Activated CD8-positive, alpha-beta T cell treated with anti-CD3 and anti-CD28 coated beads for 36 hours (primary cell): ENCODE data around the gene RHOD. TPM values are rescaled to one million over a fixed set of nuclear protein-coding genes. Genes with fewer than 3 reads are reported as not detected.

Experiments used
- ATAC-seq: fragments of 200-7000 bp; cut with Tn5 transposase; one replicate; pipeline ENCODE4 v1.10.0; 2021; ENCODE audit warnings: mild to moderate bottlenecking, moderate library complexity
- CTCF ChIA-PET: fragments of 350-600 bp; sonication (Branson Sonifier 250); formaldehyde crosslinking; loops from one replicate; lab custom pipeline; 2021; ENCODE audit warnings: antibody characterized with exemption; lab: Charles Lee
- POLR2A ChIA-PET: fragments of 350-600 bp; sonication (Branson Sonifier 250); formaldehyde crosslinking; loops from one replicate; lab custom pipeline; 2021; ENCODE audit warnings: antibody characterized with exemption; lab: Charles Lee
- DNase-seq: peaks from one replicate; pipeline ENCODE4 v3.0.0-alpha.2; 2020
- H3K27ac Mint-ChIP-seq: one replicate; pipeline ENCODE4 v1.8.0; 2021; ENCODE audit warnings: mild to moderate bottlenecking, mixed read lengths
- H3K27me3 Mint-ChIP-seq: one replicate; pipeline ENCODE4 v1.8.0; 2021; ENCODE audit warnings: mixed read lengths
- H3K36me3 Mint-ChIP-seq: one replicate; pipeline ENCODE4 v1.8.0; 2021; ENCODE audit warnings: low read depth, mixed read lengths
- H3K4me1 Mint-ChIP-seq: one replicate; pipeline ENCODE4 v1.8.0; 2021; ENCODE audit warnings: low read depth, mixed read lengths
- H3K4me3 Mint-ChIP-seq: one replicate; pipeline ENCODE4 v1.8.0; 2021; ENCODE audit warnings: mild to moderate bottlenecking, moderate library complexity, mixed read lengths
- H3K9me3 Mint-ChIP-seq: one replicate; pipeline ENCODE4 v1.8.0; 2021; ENCODE audit warnings: mixed read lengths
- intact Hi-C: fragments of 100-400 bp; cut with micrococcal nuclease; formaldehyde crosslinking; loops from one replicate; pipeline ENCODE4 v1.10.0; 2022
- total RNA-seq, 2 experiments: library from RNA; stranded (reverse); gene quantifications; one replicate each; pipeline ENCODE4 v1.2.3, GENCODE V29; 2021
- TF ChIP-seq, protein P1 (sequence below): fragments of 200-600 bp; IDR thresholded peaks from one replicate; pipeline ENCODE4 v1.8.0; 2022; ENCODE audit warnings: antibody characterized with exemption, mild to moderate bottlenecking

Gene RHOD
- total RNA-seq, 2 experiments from 2014 or later = 0.56 TPM; not detected in 1

DNA sequence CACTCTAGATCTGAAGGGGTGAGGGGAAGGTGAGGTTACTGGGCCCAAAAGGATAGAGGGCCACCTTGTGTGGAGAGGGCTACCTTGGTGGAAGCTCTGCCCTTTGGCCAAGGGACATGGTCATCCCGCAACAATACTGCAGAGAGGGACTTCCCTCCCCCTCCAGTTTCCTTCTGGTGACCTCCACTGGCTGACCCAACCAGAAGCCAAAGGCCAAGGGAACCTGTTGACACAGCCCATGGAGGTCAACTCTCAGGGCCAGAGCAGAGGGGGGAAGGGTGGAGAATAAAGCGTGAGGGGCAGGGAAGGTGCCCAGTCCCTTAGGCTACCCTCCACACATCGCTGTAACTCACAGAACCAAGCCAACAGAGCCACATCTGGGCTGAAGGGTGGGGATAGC is 15.0 kb upstream of the RHOD start:
- no peak for ATAC-seq
- no peak overlapping the region for H3K4me3 Mint-ChIP-seq
- intact Hi-C loops = no loop called here
- H3K9me3 Mint-ChIP-seq = no peaks in the 10 kb centered on the region
- H3K36me3 Mint-ChIP-seq = no peaks in the 10 kb centered on the region
- DNase-seq = no peak
- no peaks in the 10 kb centered on the region for H3K4me1 Mint-ChIP-seq
- POLR2A ChIA-PET = no interaction called here
- CTCF ChIA-PET = no interaction called here
- H3K27me3 Mint-ChIP-seq = peaks cover 6% of the 10 kb centered on the region
- TF ChIP-seq, protein P1, sequence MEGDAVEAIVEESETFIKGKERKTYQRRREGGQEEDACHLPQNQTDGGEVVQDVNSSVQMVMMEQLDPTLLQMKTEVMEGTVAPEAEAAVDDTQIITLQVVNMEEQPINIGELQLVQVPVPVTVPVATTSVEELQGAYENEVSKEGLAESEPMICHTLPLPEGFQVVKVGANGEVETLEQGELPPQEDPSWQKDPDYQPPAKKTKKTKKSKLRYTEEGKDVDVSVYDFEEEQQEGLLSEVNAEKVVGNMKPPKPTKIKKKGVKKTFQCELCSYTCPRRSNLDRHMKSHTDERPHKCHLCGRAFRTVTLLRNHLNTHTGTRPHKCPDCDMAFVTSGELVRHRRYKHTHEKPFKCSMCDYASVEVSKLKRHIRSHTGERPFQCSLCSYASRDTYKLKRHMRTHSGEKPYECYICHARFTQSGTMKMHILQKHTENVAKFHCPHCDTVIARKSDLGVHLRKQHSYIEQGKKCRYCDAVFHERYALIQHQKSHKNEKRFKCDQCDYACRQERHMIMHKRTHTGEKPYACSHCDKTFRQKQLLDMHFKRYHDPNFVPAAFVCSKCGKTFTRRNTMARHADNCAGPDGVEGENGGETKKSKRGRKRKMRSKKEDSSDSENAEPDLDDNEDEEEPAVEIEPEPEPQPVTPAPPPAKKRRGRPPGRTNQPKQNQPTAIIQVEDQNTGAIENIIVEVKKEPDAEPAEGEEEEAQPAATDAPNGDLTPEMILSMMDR = no peak
- no peak overlapping the region for H3K27ac Mint-ChIP-seq

DNA sequence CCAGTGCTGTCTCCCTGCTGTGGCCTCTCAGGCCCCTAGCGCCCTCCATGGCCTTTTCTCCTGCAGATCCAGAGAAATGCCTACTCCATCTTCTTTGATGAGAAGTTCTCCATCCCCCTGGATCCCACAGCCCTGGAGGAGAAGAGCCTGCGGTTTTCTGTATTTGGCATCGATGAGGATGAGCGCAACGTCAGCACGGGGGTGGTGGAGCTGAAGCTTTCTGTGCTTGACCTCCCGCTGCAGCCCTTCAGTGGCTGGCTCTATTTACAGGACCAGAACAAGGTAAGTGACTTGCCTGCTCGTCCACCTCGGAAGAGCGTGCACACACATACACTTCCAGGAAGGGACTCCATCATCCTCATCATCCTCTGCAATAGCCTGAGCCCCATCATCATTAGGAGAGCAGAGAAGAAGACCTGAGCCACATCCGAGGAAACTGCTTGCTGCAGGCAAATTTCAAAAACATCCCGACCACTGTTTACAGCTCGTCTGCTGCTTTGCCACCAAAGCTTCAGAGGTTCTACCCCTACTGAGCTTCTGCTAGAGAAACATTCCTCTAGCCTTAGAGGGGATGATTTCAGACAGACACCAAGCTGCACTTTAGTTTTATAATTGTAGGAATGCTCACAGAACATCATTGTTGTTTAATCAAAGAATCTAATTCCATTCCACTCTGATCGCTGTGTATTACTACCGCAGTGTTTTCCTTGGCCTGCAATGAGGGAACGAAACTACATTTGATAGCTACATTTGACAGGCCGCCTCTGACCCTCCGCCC is 12.9 kb upstream of the RHOD start:
- intact Hi-C loops = no loop called here
- ATAC-seq (no peak), DNase-seq (no peak)
- H3K4me1 Mint-ChIP-seq = no peaks in the 10 kb centered on the region
- H3K4me3 Mint-ChIP-seq = no peak overlapping the region
- H3K27ac Mint-ChIP-seq = no peak overlapping the region
- POLR2A ChIA-PET = no interaction called here
- H3K36me3 Mint-ChIP-seq = no peaks in the 10 kb centered on the region
- H3K27me3 Mint-ChIP-seq = peaks cover 4% of the 10 kb centered on the region
- CTCF ChIA-PET = interaction anchor here (1.0 to 1.5 kb wide), 2 partner anchors 11 to 111 kb away, joined by 3 read pairs; no protein-coding TSS in a partner anchor
- TF ChIP-seq, protein P1 = no peak
- H3K9me3 Mint-ChIP-seq = no peaks in the 10 kb centered on the region

DNA sequence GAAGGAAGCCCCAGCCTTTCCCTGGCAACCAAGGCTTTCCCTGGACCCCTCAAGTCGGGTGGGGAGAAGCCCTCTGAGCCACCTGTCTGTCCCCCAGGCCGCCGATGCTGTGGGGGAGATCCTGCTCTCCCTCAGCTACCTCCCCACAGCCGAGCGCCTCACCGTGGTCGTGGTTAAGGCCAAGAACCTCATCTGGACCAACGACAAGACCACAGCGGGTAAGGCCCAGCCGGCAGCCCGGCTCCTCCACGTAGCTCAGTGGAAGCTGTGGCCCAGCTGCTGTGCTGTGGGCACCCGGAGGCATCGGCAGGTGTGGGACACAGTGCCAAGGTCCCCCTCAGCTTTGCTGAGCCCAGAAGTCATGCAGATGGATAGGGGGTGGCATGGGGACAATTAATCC is 12.2 kb upstream of the RHOD start:
- H3K9me3 Mint-ChIP-seq = no peaks in the 10 kb centered on the region
- ATAC-seq (no peak), DNase-seq (no peak)
- ChIA-PET POLR2A (no interaction called here), CTCF (interaction anchor here (1.0 to 1.5 kb wide), 2 partner anchors 11 to 112 kb away, joined by 3 read pairs; no protein-coding TSS in a partner anchor)
- H3K4me3 Mint-ChIP-seq = no peak overlapping the region
- no peaks in the 10 kb centered on the region for H3K4me1 Mint-ChIP-seq
- H3K27ac Mint-ChIP-seq = no peak overlapping the region
- intact Hi-C loops = no loop called here
- TF ChIP-seq, protein P1 = no peak
- H3K36me3 Mint-ChIP-seq = no peaks in the 10 kb centered on the region
- H3K27me3 Mint-ChIP-seq = peaks cover 4% of the 10 kb centered on the region

DNA sequence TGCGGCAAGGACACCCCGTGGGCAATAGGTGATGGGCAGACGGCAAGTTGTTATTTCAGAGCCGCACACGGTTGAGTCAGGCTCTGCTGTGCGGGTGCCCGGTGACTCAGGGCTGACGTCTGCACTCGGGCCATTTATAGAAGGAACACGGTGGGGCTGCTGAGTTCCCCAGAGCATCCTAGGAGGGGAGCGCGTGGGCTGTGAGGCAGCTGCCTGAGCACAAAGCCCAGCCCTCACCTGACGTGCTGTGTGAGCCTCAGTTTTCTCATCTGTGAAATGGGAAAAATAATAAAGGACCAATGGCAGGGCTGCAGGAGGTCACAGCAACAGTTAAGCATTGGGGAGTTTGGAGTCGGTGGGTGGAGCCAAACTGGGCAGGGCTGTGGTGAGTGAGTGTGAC is 11.3 kb upstream of the RHOD start:
- Mint-ChIP-seq H3K9me3 (no peaks in the 10 kb centered on the region), H3K36me3 (no peaks in the 10 kb centered on the region), H3K27ac (no peak overlapping the region), H3K4me1 (no peaks in the 10 kb centered on the region), H3K27me3 (peaks cover 4% of the 10 kb centered on the region), H3K4me3 (no peak overlapping the region)
- ATAC-seq = no peak
- intact Hi-C loops = no loop called here
- POLR2A ChIA-PET = no interaction called here
- CTCF ChIA-PET = no interaction called here
- DNase-seq = no peak
- TF ChIP-seq, protein P1 = no peak

DNA sequence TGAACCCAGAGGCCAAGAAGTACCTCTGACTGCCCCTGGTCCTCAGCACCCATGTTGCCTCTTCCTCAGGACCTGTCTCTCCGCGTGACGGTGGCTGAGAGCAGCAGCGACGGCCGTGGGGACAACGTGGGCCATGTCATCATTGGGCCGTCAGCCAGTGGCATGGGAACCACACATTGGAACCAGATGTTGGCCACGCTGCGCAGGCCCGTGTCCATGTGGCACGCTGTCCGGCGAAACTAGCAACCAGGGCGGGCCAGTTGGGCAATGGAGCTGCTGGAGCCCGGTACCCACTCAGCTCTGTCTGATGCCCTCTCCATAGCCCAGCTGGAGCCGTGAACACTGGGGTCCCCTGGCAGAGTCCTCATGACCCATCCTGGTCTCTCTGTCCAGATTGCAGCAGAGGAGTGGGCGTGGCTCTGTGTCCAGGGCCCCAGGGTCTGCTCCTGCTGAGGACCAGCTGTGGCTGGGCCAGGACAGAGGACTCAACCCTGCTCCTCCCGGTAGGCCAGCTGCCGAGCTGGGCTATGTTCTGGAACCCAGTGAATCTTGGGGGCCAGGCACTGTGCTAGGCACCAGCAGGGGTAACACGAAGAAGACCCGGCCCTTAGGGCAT is 8.0 kb upstream of the RHOD start:
- TF ChIP-seq, protein P1 = no peak
- CTCF ChIA-PET = interaction anchor here (1.0 kb wide), 1 partner anchor 205 kb away, joined by 3 read pairs; no protein-coding TSS in a partner anchor
- Mint-ChIP-seq H3K27ac (no peak overlapping the region), H3K36me3 (no peaks in the 10 kb centered on the region), H3K4me1 (no peaks in the 10 kb centered on the region), H3K27me3 (peaks cover 7% of the 10 kb centered on the region), H3K4me3 (no peak overlapping the region), H3K9me3 (no peaks in the 10 kb centered on the region)
- POLR2A ChIA-PET = no interaction called here
- ATAC-seq (no peak), DNase-seq (no peak)
- intact Hi-C loops = no loop called here
